GM12891 (cell line): ENCODE measurements around the gene TMEM167A.
"Not testable (repeated sequence)": the region's sequence is repeated elsewhere in the genome, so short reads cannot be mapped to it uniquely, and the experiment has no call there.

ENCODE experiments used
- DNase-seq: peaks from one replicate; pipeline ENCODE4 v3.0.0; 2011; ENCODE audit warnings: low spot score; ENCODE audit not compliant: insufficient read length
- FAIRE-seq: peaks from 2 replicates; lab custom pipeline; 2011; peaks lifted over from hg19 to GRCh38; lab: Jason Lieb, UNC
- PAX5 ChIP-seq: IDR thresholded peaks from 2 replicates; pipeline ENCODE4 v1.6.1; 2011; ENCODE audit warnings: low read length, moderate library complexity, mild to moderate bottlenecking; ENCODE audit not compliant: insufficient read depth, severe bottlenecking
- POLR2A ChIP-seq: IDR thresholded peaks from 2 replicates; pipeline ENCODE4 v1.6.1; 2011; ENCODE audit warnings: low read depth, low read length, control low read depth
- POLR2AphosphoS5 ChIP-seq: IDR thresholded peaks from 2 replicates; pipeline ENCODE4 v1.6.1; 2011; ENCODE audit warnings: low read depth, low read length, control low read depth
- POU2F2 ChIP-seq: IDR thresholded peaks from 2 replicates; pipeline ENCODE4 v1.6.1; 2011; ENCODE audit warnings: low read depth, mild to moderate bottlenecking, control low read depth, low read length, moderate library complexity
- SPI1 ChIP-seq: IDR thresholded peaks from 2 replicates; pipeline ENCODE4 v1.6.1; 2011; ENCODE audit warnings: low read depth, low read length, control low read depth
- TAF1 ChIP-seq: IDR thresholded peaks from 2 replicates; pipeline ENCODE4 v1.6.1; 2011; ENCODE audit warnings: low read depth, low read length, control low read depth

Gene TMEM167A

GRCh38 chr5:83092619-83093018, 15.4 kb upstream of the TMEM167A start:
- no peak for FAIRE-seq
- TF ChIP-seq PAX5: no peak
- TF ChIP-seq POLR2AphosphoS5: no peak
- TF ChIP-seq TAF1: no peak
- TF ChIP-seq SPI1: no peak
- no peak for TF ChIP-seq POLR2A
- no peak for DNase-seq

- TF ChIP-seq POLR2A: no peak
- no peak for TF ChIP-seq POLR2AphosphoS5
- TF ChIP-seq TAF1: no peak
- no peak for TF ChIP-seq POU2F2
- TF ChIP-seq SPI1: no peak
- TF ChIP-seq PAX5: no peak
- no peak for DNase-seq
- FAIRE-seq: no peak
Observed at GRCh38 chr5:83090169-83090568, 13.0 kb upstream of the TMEM167A start.

GRCh38 chr5:83085106-83085505, 7.9 kb upstream of the TMEM167A start:
- FAIRE-seq: no peak
- DNase-seq: no peak
- TF ChIP-seq POLR2A: no peak
- no peak for TF ChIP-seq PAX5
- TF ChIP-seq POLR2AphosphoS5: no peak
- no peak for TF ChIP-seq TAF1
- no peak for TF ChIP-seq POU2F2
- no peak for TF ChIP-seq SPI1

- FAIRE-seq: no peak
Observed at GRCh38 chr5:83084336-83084735, 7.1 kb upstream of the TMEM167A start.

GRCh38 chr5:83082750-83083149, 5.6 kb upstream of the TMEM167A start:
- DNase-seq: no peak
- FAIRE-seq: no peak

More at GRCh38 chr5:83084336-83084735, 7.1 kb upstream of the TMEM167A start:
- TF ChIP-seq POU2F2 (no peak), POLR2A (no peak), SPI1 (no peak), POLR2AphosphoS5 (no peak), PAX5 (no peak), TAF1 (no peak)
- DNase-seq: no peak

GRCh38 chr5:83077662-83078261, 568 bp upstream of the TMEM167A start:
- TF ChIP-seq POLR2A: no peak
- no peak for TF ChIP-seq SPI1
- TF ChIP-seq PAX5: no peak
- no peak for TF ChIP-seq POLR2AphosphoS5
- TF ChIP-seq POU2F2: no peak
- no peak for TF ChIP-seq TAF1
- FAIRE-seq (peak; percentile 71), DNase-seq (no peak)

More at GRCh38 chr5:83082750-83083149, 5.6 kb upstream of the TMEM167A start:
- TF ChIP-seq SPI1: no peak
- TF ChIP-seq TAF1: no peak
- TF ChIP-seq POU2F2: no peak
- no peak for TF ChIP-seq POLR2AphosphoS5
- no peak for TF ChIP-seq PAX5

GRCh38 chr5:83072966-83073365, 4.2 kb downstream of the TMEM167A start:
- FAIRE-seq: no peak
- TF ChIP-seq POLR2A: no peak
- no peak for TF ChIP-seq TAF1
- TF ChIP-seq SPI1: no peak
- TF ChIP-seq POU2F2: no peak
- TF ChIP-seq PAX5: no peak
- no peak for TF ChIP-seq POLR2AphosphoS5

GRCh38 chr5:83071286-83072051, 5.7 kb downstream of the TMEM167A start:
- no peak for DNase-seq
- FAIRE-seq: no peak
- TF ChIP-seq SPI1 (no peak), TAF1 (no peak), PAX5 (no peak), POLR2A (no peak), POU2F2 (no peak), POLR2AphosphoS5 (no peak)

More at GRCh38 chr5:83072966-83073365, 4.2 kb downstream of the TMEM167A start:
- no peak for DNase-seq

GRCh38 chr5:83069096-83069799, 7.9 kb downstream of the TMEM167A start:
- no peak for DNase-seq
- TF ChIP-seq SPI1: no peak
- TF ChIP-seq TAF1: no peak
- TF ChIP-seq POLR2AphosphoS5: no peak
- no peak for TF ChIP-seq PAX5
- no peak for TF ChIP-seq POU2F2
- TF ChIP-seq POLR2A: no peak
- peak; percentile 41 for FAIRE-seq

GRCh38 chr5:83067377-83067776, 9.8 kb downstream of the TMEM167A start:
- DNase-seq, FAIRE-seq: not testable (repeated sequence)
